DMS153 treated with DMSO at 0.1 percent for 48 hours (cell line): ENCODE measurements around the gene C6orf118.

Source experiments
- DNase-seq: peaks from one replicate; lab custom pipeline; 2025; ENCODE audit not compliant: unreplicated experiment; lab: John Stamatoyannopoulos, UW

Gene C6orf118

DNA sequence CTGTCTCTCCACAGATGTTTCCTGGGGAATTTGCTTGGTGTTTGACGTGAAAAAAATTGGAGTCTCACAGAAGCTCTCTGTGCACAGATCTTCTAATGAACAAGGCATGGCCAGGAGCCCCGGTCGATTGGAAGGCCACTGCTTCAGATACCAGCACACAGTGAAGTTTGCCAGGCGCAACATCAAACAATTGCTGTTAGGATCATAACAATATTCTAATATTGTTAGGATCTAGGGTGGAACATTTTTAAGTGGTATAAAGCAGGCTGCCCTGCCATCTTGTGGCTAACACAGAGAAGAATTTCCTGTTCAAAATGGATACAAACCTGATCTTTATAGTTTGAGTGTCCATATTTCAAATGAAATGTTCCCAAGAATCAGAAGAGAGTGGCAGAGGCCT is 64.1 kb downstream of the C6orf118 start:
- DNase-seq = no peak

DNA sequence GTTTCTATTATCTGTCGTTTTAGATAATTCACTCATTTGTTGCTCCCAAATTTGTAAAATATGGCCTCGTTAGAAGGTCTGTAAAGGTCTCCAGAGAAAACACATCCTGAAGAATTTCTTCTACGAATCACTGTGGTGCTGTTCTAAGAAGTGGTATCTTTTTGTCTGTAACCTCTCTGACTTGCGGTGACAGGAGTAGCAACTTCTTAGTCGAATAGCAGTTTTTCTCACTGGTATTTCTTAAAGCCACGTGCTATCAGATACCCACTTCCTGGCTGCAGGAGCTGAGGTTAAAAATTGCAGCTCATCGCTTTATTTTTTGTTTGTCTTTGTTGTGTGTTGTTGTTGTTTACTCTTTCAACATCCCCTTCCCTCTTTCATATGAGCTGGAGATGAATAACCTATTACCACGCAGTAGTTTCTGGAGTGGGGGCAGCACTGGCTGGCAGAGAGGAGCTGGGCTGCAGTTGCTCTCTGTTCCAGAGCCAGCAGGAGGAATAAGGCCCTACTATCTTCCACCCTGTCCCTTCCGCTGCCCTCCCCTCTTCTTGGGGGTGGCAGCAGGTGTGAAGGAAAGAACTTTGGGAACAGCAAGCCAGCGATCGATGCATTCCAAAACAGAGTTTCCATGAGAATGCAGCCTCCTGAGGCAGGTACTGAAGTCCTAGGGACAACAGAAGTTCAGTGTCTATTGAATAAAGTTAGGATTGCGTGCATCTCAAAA is 64.7 kb downstream of the C6orf118 start:
- no peak for DNase-seq

DNA sequence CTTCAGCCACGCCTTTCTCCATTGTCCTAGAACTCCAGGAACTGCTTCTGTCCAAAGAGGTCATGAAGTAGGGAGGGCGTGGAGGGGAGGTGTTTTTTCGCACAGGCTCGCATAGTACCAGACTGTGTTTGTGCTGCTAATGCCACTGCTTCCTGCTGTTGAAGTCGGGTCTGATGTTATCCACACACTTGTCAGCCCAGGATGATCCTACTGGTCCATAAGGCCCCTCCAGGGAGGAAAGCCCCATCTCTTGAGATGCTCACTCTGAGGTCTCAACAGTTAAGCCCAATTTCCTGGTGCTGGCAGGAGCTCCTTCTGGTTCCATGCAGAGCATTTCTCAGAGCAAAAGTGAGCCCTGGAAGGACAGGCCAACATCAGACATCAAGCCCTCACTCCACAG is 65.6 kb downstream of the C6orf118 start:
- DNase-seq = no peak

DNA sequence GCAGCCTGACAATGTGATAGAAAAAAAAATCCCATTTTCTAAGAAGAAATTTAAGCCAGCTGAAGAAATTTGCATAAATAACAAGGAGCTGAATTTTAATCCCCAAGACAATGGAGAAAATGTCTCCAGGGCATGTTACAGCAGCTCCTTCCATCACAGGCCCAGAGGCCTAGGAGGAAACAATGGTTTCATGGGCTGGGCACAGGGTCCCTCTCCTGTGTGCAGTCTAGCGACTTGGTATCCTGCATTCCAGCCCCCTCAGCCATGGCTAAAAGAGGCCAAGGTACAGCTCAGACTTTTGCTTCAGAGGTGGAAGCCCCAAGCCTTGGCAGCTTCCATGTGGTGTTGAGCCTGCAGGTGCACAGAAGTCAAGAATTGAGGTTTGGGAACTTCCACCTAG is 73.1 kb downstream of the C6orf118 start:
- no peak for DNase-seq

DNA sequence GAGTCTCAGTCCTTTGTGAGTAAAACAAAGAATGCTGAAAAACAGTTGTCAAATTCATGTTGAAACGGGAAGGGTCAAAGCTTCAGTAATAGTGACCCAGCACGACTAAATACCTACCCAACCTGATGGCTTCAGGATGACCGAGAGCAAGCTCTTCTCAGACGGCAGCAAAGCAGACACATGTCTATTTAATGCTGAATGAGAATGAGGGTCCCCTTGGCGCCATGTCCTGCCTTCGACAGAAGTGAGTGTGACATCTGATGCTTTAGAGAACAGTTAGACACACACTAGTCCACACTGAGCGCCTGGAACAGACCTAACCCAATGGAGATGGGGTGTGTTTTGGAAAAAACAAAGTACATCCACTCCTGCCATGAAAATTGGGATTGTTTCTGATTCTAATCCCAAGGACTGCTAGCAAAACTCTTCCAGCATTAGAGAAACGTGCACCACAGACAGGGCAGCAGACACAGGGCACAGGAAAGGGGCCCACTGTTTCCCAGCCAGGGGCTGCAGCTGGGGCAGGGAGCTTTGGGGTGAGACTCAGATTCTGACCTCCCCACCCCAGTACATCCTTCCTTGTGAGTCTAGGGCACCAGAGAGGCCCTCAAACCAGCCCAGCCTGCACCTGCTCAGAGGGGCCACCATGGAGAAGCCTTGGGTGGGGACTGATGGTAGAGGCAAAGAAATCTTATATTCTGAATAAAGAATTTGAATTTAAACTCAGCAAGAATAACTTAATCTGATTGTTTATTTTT is 76.5 kb downstream of the C6orf118 start:
- no peak for DNase-seq

DNA sequence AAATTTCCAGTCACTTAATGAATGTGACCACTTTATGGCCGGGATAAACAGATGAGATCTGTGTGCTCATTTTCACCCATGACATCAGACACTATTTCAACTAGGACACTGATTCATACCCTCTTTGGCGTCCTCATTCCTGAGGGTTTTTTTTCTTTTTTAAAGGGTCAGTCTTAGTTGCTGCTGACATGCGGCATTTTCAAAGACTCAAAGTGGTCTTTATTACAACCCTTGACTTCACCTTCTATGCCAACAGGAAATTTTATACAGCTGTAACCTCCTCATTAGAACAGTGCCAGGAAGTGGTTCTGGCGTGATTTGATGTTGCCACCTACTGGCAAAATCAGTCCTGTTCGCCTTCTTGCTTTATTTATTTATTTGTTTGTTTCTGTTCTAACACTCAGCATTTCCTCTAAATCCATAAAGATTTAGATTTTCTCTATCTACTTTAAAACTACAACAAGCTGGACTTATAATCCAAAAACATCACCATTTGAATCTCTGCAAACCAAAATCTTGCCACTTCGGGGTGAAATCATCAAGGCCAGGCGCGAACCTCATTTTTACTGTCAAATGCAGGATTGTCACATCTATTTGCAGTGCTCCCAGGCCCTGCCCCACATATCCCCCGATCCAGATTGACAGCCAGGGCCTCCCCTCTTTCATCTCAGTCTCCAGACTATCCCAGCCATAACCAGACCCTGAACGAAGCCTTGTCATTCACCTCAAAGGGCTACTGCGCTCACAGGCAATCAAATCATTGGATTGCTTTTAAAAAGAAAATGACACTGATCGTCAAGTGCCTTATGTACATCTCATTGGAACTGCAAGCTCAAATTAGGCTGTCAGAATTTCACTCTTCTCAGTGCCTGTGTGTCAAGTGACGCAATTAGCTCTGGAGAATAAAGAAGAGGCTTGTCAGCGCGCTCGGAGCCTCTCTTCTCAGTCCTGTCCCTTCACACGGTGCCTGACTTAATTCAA is 77.5 kb downstream of the C6orf118 start:
- peak; percentile 13 for DNase-seq

DNA sequence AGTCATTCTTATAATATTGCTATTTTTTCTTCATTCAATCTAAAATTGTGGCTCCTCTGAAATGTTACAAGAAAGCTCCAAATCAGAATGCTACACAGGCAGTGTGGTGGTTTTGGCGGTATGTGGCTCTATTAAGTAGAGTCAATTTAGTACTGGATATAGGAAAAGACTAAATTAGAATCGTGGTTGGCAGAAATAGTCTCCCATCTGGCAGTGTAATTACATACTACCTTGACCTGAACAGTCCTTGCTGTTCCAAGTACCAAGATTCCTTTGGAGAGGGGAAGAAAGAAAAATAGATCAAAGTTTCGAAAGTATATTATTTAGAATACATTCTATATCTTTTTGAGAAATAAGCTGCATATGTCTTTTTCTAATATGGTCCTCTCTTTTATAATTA is 78.2 kb downstream of the C6orf118 start:
- no peak for DNase-seq
